DOHH2 (cell line): ENCODE results near the gene VASP.

ENCODE experiments used
- EZH2phosphoT487 ChIP-seq: fragments of 200-600 bp; sonication (generic); IDR thresholded peaks from 2 replicates; pipeline ENCODE4 v1.6.1; 2017; ENCODE audit warnings: borderline replicate concordance, mild to moderate bottlenecking, antibody characterized with exemption, low read length, moderate library complexity, mixed read lengths
- TF ChIP-seq, protein P1 (sequence below): fragments of 200-600 bp; sonication (generic); IDR thresholded peaks from one replicate; pipeline ENCODE4 v1.5.1; 2014; ENCODE audit warnings: antibody characterized with exemption, mild to moderate bottlenecking, low read depth, low read length; ENCODE audit not compliant: poor library complexity, severe bottlenecking

DNA sequence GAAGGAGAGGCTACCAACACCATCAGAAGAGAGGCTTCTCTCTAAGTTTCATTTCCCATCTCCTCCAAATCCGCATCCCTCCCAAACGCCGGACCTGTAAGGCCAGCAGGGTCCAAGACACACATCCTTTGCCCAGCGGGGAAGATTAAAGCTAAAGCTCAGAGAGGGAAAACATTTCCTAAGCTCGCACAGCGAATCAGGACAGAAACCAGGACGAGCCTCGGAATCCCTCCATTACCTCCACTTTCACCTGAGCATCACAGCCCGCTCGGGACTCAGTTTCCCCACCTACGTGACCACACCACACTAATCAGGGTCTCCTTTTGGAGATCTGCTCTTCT is 40.2 kb upstream of the VASP start:
- no peak for TF ChIP-seq EZH2phosphoT487
- TF ChIP-seq, protein P1, sequence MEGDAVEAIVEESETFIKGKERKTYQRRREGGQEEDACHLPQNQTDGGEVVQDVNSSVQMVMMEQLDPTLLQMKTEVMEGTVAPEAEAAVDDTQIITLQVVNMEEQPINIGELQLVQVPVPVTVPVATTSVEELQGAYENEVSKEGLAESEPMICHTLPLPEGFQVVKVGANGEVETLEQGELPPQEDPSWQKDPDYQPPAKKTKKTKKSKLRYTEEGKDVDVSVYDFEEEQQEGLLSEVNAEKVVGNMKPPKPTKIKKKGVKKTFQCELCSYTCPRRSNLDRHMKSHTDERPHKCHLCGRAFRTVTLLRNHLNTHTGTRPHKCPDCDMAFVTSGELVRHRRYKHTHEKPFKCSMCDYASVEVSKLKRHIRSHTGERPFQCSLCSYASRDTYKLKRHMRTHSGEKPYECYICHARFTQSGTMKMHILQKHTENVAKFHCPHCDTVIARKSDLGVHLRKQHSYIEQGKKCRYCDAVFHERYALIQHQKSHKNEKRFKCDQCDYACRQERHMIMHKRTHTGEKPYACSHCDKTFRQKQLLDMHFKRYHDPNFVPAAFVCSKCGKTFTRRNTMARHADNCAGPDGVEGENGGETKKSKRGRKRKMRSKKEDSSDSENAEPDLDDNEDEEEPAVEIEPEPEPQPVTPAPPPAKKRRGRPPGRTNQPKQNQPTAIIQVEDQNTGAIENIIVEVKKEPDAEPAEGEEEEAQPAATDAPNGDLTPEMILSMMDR, result no peak
